ENCODE results near the gene KLK3.

KLK3 gene

DNA sequence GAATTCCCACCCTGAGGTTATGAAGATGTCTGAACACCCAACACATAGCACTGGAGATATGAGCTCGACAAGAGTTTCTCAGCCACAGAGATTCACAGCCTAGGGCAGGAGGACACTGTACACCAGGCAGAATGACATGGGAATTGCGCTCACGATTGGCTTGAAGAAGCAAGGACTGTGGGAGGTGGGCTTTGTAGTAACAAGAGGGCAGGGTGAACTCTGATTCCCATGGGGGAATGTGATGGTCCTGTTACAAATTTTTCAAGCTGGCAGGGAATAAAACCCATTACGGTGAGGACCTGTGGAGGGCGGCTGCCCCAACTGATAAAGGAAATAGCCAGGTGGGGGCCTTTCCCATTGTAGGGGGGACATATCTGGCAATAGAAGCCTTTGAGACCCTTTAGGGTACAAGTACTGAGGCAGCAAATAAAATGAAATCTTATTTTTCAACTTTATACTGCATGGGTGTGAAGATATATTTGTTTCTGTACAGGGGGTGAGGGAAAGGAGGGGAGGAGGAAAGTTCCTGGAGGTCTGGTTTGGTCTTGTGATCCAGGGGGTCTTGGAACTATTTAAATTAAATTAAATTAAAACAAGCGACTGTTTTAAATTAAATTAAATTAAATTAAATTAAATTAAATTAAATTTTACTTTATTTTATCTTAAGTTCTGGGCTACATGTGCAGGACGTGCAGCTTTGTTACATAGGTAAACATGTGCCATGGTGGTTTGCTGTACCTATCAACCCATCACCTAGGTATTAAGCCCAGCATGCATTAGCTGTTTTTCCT is 7.0 kb downstream of the KLK3 start:
- TF ChIP-seq ZNF274 (IDR thresholded peaks at IDR 0.05; ENCODE audit: low read depth, low read length) = no peak
- H3K4me3 ChIP-seq (ENCODE audit: low read length) = no peak overlapping the region

GRCh38 chr19:50869479-50869878 is 14.8 kb downstream of the KLK3 start:
- H3K4me3 ChIP-seq (ENCODE audit: low read length) = no peak overlapping the region
- no peak for TF ChIP-seq ZNF274 (IDR thresholded peaks at IDR 0.05; ENCODE audit: low read depth, low read length)

DNA sequence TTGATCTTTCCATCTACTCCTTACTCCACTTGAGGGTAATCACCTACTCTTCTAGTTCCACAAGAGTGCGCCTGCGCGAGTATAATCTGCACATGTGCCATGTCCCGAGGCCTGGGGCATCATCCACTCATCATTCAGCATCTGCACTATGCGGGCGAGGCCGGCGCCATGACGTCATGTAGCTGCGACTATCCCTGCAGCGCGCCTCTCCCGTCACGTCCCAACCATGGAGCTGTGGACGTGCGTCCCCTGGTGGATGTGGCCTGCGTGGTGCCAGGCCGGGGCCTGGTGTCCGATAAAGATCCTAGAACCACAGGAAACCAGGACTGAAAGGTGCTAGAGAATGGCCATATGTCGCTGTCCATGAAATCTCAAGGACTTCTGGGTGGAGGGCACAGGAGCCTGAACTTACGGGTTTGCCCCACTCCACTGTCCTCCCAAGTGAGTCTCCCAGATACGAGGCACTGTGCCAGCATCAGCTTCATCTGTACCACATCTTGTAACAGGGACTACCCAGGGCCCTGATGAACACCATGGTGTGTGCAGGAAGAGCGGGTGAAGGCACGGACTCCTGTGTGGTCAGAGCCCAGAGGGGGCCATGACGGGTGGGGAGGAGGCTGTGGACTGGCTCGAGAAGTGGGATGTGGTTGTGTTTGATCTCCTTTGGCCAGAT is 15.8 kb downstream of the KLK3 start:
- no peak for TF ChIP-seq ZNF274 (IDR thresholded peaks at IDR 0.05; ENCODE audit: low read depth, low read length)
- H3K4me3 ChIP-seq (ENCODE audit: low read length) = no peak overlapping the region

DNA sequence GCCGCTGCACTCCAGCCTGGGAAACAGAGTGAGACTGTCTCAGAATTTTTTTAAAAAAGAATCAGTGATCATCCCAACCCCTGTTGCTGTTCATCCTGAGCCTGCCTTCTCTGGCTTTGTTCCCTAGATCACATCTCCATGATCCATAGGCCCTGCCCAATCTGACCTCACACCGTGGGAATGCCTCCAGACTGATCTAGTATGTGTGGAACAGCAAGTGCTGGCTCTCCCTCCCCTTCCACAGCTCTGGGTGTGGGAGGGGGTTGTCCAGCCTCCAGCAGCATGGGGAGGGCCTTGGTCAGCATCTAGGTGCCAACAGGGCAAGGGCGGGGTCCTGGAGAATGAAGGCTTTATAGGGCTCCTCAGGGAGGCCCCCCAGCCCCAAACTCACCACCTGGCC is 18.3 kb downstream of the KLK3 start, which contains the start of gene KLK2:
Gene KLK2, plus strand, starts transcription at position 384 of the 400 bp plus-strand sequence. CDS start 35 bp downstream, outside the sequence.
- no peak within 1 kb of the TSS for H3K4me3 ChIP-seq (ENCODE audit: low read length)
- no peak for TF ChIP-seq ZNF274 (IDR thresholded peaks at IDR 0.05; ENCODE audit: low read depth, low read length)

GRCh38 chr19:50874211-50874610 is 19.5 kb downstream of the KLK3 start:
- TF ChIP-seq ZNF274 (IDR thresholded peaks at IDR 0.05; ENCODE audit: low read depth, low read length) = no peak
- H3K4me3 ChIP-seq (ENCODE audit: low read length) = no peak overlapping the region

DNA sequence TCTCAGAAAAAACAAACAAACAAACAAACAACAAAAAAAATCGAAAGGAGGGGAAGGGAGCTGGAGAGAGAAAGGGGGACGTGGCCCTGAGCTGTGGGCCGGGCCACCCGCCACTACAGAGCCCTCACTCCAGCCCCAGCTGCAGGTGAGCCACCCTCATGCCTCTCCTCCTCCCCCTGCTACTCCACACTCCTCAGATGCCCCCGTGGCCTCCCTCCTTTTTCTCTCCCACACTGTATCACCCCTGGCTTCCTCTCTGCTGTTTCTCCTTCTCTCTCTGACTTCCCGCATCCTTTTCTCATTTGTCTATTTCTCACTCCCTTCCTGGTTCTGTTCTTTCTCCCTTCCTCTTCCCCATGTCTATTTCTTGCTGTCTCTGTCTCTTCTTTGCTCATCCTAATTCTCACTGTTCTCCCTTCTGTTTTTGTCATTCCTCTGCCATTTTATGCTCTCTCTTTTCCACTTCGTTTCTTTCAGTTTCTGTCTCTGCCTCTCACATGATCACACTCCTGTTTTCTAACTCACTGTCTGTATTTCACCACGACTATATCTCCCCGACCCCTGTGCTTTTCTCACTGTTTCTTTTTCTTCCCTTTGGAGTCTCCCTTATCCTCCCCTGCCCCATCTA is 21.2 kb downstream of the KLK3 start:
- no peak for TF ChIP-seq ZNF274 (IDR thresholded peaks at IDR 0.05; ENCODE audit: low read depth, low read length)
- H3K4me3 ChIP-seq (ENCODE audit: low read length) = peak overlapping the region; percentile 20; the same call in 1 of the 2 replicates

GRCh38 chr19:50876456-50876855 is 21.7 kb downstream of the KLK3 start:
- no peak overlapping the region for H3K4me3 ChIP-seq (ENCODE audit: low read length)
- no peak for TF ChIP-seq ZNF274 (IDR thresholded peaks at IDR 0.05; ENCODE audit: low read depth, low read length)

DNA sequence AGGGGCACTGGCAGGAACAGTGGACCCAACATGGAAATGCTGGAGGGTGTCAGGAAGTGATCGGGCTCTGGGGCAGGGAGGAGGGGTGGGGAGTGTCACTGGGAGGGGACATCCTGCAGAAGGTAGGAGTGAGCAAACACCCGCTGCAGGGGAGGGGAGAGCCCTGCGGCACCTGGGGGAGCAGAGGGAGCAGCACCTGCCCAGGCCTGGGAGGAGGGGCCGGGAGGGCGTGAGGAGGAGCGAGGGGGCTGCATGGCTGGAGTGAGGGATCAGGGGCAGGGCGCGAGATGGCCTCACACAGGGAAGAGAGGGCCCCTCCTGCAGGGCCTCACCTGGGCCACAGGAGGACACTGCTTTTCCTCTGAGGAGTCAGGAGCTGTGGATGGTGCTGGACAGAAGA is 22.6 kb downstream of the KLK3 start:
- no peak for TF ChIP-seq ZNF274 (IDR thresholded peaks at IDR 0.05; ENCODE audit: low read depth, low read length)
- no peak overlapping the region for H3K4me3 ChIP-seq (ENCODE audit: low read length)

DNA sequence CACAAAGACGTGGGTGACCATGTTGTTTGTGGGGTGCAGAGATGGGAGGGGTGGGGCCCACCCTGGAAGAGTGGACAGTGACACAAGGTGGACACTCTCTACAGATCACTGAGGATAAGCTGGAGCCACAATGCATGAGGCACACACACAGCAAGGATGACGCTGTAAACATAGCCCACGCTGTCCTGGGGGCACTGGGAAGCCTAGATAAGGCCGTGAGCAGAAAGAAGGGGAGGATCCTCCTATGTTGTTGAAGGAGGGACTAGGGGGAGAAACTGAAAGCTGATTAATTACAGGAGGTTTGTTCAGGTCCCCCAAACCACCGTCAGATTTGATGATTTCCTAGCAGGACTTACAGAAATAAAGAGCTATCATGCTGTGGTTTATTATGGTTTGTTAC is 24.1 kb downstream of the KLK3 start:
- no peak overlapping the region for H3K4me3 ChIP-seq (ENCODE audit: low read length)
- TF ChIP-seq ZNF274 (IDR thresholded peaks at IDR 0.05; ENCODE audit: low read depth, low read length) = no peak

DNA sequence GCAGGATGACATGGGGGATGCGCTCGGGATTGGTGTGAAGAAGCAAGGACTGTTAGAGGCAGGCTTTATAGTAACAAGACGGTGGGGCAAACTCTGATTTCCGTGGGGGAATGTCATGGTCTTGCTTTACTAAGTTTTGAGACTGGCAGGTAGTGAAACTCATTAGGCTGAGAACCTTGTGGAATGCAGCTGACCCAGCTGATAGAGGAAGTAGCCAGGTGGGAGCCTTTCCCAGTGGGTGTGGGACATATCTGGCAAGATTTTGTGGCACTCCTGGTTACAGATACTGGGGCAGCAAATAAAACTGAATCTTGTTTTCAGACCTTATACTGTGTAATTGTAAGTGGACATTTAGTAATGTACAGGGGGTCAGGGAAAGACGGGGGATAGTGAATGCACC is 25.5 kb downstream of the KLK3 start:
- no peak for TF ChIP-seq ZNF274 (IDR thresholded peaks at IDR 0.05; ENCODE audit: low read depth, low read length)
- H3K4me3 ChIP-seq (ENCODE audit: low read length) = no peak overlapping the region

DNA sequence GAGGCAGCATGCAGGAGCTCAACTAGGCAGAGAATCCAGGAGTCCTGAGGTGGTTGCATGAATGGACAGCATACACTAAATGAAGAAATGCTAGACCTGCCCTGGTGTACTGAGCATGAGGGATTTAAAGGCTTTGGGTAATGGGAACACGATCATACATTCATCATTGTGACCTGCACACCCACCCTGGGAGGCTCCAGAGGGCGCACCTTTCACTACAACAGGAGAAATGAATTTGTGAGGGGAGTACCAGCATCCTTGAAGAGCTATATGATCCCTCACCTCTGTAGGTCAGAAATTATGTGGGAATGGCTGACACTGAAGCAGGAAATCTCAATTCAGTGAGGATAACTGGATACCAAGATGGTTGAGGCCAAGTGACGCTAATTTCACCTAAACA is 27.5 kb downstream of the KLK3 start:
- TF ChIP-seq ZNF274 (IDR thresholded peaks at IDR 0.05; ENCODE audit: low read depth, low read length) = no peak

DNA sequence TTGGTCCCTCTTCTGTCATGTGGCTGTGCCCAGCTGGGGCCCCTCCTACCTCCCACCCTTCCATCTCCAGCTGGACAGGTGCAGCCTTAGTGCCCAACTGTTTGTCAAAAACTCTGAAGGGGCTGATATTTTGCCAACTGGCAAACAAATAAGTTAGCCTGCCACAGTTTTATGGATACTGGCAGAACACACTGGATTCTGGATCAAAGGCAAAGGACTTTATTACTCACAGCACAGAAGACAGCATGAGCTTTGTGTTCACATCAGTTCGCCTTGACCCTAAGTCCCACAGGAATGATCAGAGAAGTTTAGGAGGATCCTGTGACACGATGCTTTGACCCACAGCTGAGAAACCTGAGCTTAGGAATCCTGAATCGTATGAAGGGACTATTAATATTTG is 34.9 kb downstream of the KLK3 start:
- no peak overlapping the region for H3K4me3 ChIP-seq (ENCODE audit: low read length)
- no peak for TF ChIP-seq ZNF274 (IDR thresholded peaks at IDR 0.05; ENCODE audit: low read depth, low read length)

More for the DNA sequence above, 27.5 kb downstream of the KLK3 start:
- H3K4me3 ChIP-seq (ENCODE audit: low read length) = no peak overlapping the region

DNA sequence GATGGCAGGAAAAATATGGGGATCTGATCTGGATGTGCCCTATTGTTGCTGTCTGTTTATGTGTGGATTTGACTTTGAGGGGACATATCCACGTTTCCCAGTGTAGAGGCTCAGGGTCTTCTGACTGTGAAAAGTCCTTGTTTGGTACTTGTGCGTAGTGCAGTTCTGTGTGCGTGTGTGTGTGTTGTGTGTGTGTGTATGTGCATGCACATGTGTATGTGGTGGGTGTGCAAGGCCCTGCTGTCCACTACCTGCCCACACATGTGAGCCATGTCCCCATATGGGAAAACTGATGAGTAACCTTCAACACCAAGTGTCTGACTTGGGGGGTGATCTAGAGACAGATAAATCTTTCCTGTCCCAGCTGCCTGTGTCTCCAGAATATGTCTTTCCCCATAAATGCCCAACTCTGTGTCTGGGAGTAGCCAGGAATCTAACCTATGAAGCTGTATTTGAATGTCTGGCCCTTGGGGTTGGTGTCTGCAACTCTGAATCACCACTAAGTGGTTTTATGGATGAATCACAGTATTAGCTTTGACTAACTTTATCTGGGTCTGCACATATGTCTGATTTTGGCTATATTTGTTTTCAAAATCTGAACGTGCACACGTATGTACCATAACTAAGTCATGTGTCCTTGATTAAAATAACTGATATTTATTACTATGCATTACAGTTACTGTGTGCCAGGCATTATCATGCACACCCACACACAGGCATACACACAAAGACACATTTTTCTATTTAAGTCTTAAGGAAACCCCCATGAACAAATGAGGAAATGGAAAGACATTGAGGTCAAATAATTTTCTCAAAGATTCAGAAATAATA is 35.9 kb downstream of the KLK3 start:
- no peak overlapping the region for H3K4me3 ChIP-seq (ENCODE audit: low read length)
- TF ChIP-seq ZNF274 (IDR thresholded peaks at IDR 0.05; ENCODE audit: low read depth, low read length) = no peak

DNA sequence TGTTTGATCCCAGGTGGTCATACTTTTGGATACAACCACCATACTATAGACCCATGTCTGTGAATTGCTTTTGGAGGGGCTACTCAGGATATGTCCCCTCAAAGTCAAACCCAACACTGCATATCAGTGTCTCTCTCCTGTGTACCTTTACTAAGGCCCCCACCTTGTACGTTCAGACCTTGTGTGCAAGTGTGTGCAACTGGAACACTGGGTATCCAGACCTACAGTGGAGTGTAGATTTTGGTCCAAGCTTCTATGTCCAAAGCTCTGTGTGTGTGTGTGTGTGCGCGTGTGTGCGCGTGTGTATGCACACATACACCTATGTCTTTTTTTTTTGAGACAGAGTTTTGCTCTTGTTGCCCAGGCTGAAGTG is 36.5 kb downstream of the KLK3 start:
- TF ChIP-seq ZNF274 (IDR thresholded peaks at IDR 0.05; ENCODE audit: low read depth, low read length) = no peak
- no peak overlapping the region for H3K4me3 ChIP-seq (ENCODE audit: low read length)
